HG03575 (cell line): ENCODE data around the gene BICDL1.
A peak's percentile ranks its signal among the peaks of the same experiment; 100 is the strongest.
"Not testable (repeated sequence)": the region's sequence is repeated elsewhere in the genome, so short reads cannot be mapped to it uniquely, and the experiment has no call there.

Experiments used
- ATAC-seq: cut with Tn5 transposase; IDR thresholded peaks from one replicate; pipeline ENCODE4 v1.9.1; 2021; ENCODE audit not compliant: unreplicated experiment, insufficient number of reproducible peaks, low FRiP score; ENCODE audit errors: extremely low read depth

BICDL1 gene

DNA sequence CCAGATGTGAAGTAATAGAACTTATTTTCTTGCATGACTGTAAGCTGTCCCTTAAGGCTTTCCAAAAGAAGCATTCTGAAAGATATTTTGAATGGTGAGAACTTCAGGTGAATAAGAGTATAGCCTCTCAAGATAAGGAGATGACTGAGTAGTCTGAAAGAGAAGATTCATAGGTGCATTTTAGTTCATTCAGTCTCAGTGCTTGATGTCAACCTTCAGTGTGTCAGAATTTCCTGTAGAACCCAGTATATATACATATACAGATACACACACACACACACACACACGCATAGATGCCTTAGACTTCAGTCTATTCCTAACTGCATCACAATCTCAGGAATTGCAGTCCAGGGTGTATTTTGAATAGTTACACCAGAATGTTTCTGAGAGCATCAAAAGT, 7.4 kb downstream of the BICDL1 start:
- no peak for ATAC-seq

DNA sequence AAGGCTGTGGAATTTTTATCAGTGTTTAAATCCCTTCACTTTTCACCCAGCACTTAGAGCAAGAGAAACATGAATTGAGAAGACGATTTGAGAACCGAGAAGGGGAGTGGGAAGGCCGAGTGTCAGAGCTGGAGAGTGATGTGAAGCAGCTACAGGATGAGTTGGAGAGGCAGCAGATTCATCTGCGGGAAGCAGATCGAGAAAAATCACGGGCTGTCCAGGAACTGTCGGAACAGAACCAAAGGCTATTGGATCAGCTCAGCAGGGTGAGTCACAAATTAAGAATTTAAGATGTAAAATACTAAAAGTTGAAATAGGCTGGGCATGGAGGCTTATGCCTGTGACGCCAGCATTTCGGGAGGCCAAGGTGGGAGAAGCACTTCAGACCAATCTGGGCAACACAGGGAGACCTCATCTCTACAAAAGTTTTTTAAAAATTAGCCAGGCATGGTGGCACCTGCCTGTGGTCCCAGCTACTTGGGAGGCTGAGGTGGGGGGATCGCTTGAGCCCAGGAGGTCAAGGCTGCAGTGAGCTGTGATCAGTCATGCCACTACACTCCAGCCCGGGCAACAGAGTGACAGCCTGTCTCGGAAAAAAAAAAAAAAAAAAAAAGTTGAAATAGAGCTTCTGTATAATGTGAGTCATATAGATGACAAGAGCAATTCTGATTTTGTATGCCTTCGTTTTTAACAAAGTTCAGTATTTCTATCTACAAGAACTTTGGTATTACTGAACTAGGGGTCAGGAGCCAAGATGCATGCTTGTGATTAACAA, 9.6 kb downstream of the BICDL1 start:
- no peak for ATAC-seq

DNA sequence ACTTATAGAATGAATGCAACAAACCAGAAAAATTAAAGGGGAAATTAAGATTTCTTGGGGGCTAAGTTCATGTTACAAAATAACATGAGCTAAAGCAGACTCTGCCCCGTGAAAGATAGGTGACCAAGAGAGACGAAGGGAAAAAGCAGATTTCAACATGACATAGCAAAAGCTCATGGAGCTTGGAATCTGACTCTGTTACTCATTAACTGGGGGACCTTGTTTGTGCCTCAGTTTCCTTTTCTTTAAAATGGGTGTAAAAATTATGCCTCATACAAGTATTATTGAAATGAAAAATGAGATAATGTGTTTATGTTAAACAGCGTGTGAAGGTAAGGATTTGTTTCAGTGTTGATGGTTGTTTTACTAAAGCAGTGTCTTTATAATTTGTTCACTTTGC, 11.5 kb downstream of the BICDL1 start:
- ATAC-seq: no peak

DNA sequence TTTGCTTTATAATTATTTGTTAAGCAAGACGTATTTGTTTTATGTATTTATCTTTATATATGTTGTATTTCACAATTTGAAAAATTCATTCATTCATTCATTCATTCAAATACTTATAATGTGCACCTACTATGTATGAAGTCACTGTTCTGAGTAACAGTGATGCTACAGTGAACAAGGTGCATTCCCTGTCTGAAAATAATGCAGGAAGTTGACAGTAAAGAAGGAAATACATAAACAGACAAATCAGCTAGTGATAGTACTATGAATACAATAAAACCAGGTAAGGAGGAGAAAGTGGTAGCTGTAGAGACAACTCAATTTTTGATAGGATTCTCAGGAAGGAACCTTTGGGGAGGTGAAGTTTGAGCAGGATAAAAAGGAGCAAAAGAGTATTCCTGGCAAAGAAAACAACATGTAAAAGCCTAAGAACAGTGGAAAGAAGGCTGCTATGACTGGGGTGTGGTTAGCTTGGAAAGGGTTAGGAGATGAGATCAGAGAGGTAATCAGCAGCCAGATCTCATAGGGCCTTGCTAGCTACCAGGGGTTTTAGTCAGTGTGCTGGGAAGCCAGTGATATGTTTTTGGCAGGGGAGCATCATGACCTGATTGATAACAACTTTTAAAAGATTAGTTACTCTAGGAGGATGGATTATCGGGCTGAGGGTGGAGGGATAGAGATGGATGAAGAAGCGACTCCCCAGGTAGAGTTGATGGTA, 17.4 kb downstream of the BICDL1 start:
- ATAC-seq: no peak

DNA sequence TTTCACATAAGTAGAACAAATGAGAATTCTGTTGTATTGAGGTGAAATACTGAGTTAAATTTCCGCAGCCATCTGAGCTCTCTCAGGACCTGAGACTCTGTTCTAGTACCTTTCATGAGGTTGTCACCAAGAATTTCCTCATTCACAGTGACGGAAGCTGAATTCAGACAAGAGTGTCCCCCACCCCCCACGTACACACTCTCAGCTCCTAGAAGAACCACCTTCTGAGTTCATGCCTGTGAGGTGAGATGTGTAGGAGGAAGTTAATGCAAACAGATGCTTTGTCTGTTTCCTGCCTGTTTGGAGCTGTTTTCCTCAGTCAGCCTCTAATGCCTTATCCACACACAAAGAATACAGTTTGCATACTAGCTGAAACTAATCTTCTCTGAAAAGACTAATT, 18.2 kb downstream of the BICDL1 start:
- ATAC-seq: no peak

DNA sequence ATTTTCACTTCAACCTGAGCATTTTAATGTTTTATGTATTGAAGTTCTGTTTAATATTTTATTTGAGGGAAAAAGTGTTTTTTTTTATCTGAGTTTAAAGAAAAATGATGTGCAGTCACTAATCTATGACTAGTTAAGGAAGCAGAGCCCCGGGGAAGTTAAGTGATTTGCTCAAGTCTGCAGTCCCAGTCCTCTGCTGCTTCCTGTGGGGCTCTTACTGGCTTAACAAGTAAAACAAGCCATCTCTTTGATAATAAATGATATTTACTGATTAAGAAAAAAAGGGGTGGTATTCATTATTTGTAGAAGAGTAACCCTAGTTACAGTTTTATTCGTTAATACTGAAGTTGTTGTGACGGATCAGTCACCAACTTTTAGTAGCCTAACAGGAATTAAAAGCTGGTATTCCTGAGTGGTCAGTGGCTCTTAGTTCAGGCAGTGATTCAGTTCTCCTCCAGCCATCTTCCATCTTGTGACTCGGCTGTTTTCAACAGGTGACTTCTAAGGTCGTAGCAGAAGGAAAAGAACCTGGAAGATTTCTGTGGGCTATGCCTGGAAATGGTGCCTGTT, 21.7 kb downstream of the BICDL1 start:
- ATAC-seq: no peak

DNA sequence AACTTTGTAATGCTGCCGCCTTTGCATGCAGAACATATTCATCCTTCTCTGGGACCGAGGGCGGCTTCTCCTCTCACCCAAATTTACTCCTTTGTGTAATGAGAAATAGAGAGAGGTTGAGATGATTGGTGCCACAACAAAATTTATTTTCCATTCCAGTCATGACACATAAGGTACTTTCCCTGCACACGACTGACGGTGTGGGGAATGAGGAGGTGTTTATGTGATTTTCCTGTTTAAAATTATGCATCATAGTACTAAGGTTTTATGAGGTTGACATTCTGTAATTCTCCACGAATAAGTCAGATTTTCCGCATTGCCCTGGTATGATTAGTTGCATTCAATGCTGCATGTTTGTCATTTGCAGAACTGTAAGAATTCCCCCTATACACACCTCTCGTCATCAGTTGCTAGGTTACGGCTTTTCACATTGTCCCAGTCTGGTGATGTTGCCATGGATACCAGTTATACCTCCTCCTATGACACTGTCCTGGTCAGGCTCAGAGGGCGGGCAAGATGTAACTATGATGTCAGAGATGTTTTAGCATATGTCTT, 23.1 kb downstream of the BICDL1 start:
- peak; percentile 38 for ATAC-seq

DNA sequence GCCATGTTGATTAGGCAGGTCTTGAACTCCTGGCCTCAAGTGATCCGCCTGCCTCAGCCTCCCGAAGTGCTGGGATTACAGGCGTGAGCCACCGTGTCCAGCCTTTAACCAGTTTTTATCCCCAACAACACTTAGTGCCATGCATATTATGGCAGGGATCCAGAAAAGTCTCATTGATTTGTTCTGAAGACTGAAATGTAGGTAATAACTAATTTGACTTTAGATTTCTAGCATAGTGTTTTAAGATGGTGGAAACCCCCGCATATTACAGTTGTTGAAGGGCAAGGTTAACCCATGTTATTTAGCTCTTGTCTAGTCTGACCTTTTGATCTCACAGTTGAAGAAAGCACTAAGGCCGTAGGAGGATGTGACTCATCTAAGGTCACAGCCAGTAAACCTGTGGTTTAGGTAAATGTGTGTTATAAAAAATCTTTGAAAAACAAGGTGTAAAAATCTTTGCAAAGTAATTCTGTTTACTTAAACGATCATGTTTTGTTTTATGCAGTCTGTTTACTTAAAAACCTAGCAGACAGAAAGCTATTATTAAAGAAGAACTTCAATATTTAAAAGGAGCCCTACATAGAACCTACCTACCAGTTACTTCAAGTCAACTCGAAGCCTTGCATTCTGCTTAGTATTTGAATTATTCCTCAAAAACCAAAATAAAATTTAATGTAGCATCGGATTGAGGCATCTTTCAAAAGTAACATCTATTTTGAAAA, 24.8 kb downstream of the BICDL1 start:
- no peak for ATAC-seq

DNA sequence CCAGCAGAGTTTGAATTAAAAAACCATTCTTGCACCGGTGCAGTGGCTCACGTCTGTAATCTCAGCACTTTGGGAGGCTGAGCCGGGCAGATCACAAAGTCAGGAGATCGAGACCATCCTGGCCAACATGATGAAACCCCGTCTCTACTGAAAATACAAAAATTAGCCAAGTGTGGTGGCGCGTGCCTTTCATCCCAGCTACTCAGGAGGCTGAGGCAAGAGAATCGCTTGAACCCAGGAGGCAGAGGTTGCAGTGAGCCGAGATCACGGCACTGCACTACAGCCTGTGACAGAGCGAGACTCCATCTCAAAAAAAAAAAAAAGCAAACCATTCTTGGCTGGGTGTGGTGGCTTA, 25.3 kb downstream of the BICDL1 start:
- not testable (repeated sequence) for ATAC-seq

DNA sequence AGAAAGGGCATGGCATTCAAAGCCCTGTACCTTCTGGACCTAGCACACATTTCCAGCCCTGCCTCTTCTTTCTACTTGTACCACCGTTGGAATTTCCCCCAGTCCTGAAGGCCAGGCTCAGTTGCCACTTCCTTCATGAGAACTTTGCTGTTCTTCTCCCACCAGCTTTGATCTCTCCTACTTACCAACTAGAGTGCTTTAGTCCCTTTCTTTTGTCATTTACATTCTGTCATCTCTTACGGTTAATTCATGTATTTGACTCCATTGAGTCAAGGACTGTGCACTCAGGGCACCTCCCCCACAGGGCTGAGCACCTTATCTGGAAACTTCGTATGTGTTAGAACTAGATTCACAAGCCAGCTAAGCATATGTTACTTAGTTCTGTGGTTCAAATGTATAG, 26.3 kb downstream of the BICDL1 start:
- no peak for ATAC-seq

DNA sequence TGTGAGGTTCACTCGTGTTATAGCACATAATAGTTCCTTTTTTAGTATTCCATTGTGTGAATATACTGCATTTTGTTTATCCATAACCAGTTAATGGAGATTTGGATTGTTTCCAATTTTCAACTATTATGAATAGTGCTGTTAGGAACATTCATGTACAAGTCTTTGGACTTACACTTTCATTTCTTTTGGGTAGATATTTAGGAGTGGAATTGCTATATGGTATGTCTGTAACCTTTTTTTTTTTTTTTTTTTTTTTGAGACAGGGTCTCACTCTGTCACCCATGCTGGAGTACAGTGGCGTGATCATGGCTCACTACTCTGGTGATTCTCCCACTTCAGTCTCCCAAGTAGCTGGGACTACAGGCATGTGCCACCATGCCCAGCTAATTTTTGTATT, 27.2 kb downstream of the BICDL1 start:
- not testable (repeated sequence) for ATAC-seq

DNA sequence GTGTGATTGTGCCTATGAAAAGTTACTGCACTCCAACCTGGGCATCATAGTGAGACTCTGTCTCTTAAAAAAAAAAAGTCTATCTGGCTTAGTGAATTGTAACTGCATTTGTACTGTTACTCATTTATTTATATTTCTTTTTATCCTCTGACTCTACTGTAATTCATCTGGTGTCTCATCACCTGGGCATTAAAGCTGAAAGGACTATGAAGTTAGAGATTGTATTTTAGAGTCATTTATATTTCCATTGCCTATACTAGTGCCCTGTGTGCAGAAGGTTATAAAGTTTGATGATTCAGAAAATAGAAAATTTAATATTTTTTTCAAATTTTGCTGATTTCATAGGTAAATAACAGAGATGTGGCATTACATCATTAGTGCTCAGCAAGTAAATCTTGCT, 30.2 kb downstream of the BICDL1 start:
- ATAC-seq: no peak

DNA sequence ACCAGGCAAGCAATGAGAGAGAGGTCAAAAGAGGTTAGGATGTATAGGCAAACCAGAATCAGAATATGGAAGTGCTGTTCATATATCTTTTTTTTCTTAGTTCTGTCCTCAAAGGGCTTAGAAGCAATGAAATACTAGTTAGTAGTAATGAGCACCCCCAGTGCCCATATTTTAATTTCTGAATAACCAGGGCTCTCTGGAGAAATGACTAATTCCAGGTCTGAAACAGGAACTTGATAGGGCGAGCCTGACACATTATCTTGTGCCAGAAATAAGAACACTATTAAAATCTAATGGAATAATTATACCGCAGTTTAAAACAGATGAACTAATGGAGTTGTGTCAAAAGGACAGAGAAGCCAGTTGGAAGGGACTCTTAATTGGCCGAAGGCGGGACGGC, 30.9 kb downstream of the BICDL1 start:
- ATAC-seq: no peak

DNA sequence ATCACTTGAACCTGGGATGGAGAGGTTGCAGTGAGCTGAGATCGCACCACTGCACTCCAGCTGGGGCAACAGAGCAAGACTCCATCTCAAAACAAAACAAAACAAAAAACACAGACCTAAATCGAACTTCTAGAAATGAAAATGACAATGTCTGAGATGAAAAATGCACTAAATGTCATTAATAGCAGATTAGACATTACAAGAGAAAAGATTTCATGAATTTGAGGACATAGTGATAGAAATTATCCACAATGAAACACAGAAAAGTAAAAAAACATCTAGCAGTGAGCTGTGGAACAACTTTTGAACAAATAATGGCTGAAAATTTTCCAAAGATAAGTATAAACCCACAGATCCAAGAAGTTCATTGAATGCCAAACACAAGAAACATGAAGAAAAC, 35.2 kb downstream of the BICDL1 start:
- ATAC-seq: no peak

DNA sequence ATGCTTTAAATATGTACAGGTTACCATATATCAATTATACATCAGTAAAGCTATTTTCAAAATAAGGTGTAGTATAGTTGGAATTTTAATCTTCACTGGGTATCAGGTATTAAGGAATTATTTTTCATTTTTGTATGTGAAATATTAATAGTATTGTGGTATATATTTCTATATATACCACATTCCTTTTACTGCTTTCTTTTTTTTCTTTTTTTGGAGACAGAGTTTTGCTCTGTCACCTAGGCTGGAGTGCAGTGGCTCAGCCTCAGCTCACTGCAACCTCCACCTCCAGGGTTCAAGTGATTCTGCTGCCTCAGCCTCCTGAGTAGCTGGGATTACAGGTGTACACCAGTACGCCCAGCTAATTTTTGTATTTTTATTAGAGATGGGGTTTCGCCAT, 36.6 kb downstream of the BICDL1 start:
- ATAC-seq: no peak

DNA sequence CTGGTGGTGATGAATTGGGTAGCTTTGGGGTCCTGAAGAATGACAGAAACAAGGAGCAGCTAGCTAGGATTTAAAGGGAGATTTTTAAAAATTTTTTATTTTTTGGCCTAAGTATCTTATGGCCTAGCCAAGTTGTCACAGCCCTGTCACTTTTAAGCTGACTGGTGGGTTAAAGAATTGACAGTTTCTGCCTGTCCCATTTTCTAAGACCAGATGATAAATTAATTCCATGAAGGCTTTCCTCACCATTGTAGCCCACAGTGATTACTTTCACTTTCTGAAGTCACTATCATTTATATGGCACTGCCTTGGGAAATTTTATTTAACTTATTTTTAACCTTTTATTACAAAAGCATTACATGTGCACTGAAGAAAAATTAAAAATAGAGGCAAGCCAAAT, 43.2 kb downstream of the BICDL1 start:
- no peak for ATAC-seq

DNA sequence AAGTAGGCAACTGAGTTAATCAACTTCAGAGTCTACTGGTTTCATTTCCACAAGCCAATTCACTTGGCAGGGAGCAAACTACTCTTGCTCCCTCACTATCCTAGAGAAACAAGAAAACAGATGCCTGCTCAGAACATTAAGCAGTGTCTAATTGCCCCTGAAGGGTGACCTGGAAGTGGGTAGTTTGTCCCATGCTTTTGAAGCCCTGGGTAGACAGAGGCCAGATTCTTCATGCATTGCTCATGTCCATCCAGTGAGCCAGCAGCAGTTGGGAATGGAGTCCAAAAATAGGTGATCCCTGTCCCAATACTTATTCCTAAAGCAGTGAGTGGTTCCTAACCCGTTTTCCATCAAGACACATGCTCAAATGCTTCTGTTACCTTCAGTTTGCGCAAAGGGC, 48.8 kb downstream of the BICDL1 start:
- ATAC-seq: no peak

DNA sequence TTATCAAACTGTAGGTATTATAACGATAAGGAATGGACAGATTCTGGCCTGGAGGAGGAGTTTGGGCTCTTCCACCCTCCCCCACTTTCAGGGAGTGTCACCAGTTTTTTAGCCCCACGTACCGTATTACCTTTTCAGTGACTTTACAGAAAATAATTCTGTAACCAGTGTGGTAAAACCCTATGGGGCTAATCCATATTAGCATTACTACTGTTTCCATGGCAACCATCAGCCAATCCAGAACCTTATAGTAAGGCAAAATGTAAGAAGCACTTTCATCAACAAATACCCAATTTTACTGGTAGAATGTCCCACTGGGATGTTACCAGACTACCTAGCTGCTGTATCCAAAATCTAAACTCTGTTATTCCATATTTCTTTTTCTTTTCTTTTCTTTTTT, 50.7 kb downstream of the BICDL1 start:
- ATAC-seq: no peak

DNA sequence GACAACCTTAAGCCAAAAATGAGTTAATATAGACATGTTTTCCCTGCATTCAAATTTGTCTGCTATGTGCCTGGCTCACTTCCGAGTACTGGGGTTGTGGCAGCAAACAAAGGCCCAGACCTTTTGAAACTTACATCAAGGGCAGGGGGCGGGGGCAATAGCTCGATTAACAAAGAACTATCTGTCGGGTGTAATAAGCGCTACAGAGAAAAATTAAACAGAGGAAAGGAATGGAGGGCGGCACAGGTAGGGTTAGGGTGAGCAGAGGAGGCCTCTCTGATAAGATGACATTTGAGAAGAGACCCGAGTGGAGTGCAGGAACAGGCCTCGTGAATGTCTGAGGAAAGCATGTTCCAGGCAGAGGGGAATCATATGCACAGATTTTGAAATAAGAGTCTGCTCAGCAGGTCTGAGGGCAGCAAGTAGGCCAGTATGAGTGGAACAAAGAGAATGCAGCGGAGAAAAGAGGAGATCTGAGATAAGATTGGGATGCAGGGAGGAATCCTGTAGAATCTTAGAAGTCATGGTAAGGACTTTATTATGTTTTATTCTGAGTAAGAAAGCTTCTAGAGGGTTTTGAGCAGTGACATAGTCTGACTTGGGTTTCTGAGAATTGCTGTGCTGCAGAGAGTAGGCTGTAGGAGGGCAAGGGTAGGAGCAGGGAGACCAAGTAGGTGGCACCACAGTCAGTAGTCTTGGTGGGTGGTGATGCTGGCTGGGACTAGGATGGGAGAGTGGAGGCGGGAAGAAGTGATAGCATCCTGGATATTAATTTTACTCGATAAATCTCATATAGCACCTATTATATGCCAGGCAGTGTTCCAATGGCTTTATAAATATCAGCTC, 52.6 kb downstream of the BICDL1 start:
- no peak for ATAC-seq
